Endothelial cell (in vitro differentiated cells): ENCODE data around the gene DNAJB2. TPM values are rescaled to one million over a fixed set of nuclear protein-coding genes. Genes with fewer than 3 reads are reported as not detected.
A peak's percentile ranks its signal among the peaks of the same experiment; 100 is the strongest.

ENCODE experiments used
- DNase-seq: peaks from one replicate; pipeline ENCODE4 v3.0.0; 2021; ENCODE audit warnings: low spot score
- H3K27ac Mint-ChIP-seq: one replicate; pipeline ENCODE4 v1.8.0; 2021; ENCODE audit warnings: mixed read lengths, inconsistent platforms; ENCODE audit not compliant: unreplicated experiment
- H3K27me3 Mint-ChIP-seq: one replicate; pipeline ENCODE4 v1.8.0; 2021; ENCODE audit warnings: mild to moderate bottlenecking, moderate library complexity, mixed read lengths, inconsistent platforms; ENCODE audit not compliant: unreplicated experiment
- H3K36me3 Mint-ChIP-seq: one replicate; pipeline ENCODE4 v1.8.0; 2021; ENCODE audit warnings: mild to moderate bottlenecking, low read depth, mixed read lengths, inconsistent platforms; ENCODE audit not compliant: unreplicated experiment
- H3K4me1 Mint-ChIP-seq: one replicate; pipeline ENCODE4 v1.8.0; 2021; ENCODE audit warnings: mild to moderate bottlenecking, mixed read lengths, inconsistent platforms; ENCODE audit not compliant: unreplicated experiment
- H3K4me3 Mint-ChIP-seq: one replicate; pipeline ENCODE4 v1.8.0; 2021; ENCODE audit warnings: mild to moderate bottlenecking, mixed read lengths, inconsistent platforms; ENCODE audit not compliant: unreplicated experiment
- H3K9me3 Mint-ChIP-seq: one replicate; pipeline ENCODE4 v1.8.0; 2021; ENCODE audit warnings: mixed read lengths, inconsistent platforms; ENCODE audit not compliant: unreplicated experiment
- total RNA-seq: library from RNA; stranded (reverse); fragmentation: NEBNext Ultra II Directional; extraction: Animal tissue kit (Norgen Biotek cat#: 25700); gene quantifications from one replicate; pipeline ENCODE4 v1.2.1, GENCODE V29; 2021; ENCODE audit not compliant: unreplicated experiment
- TF ChIP-seq, protein P1 (sequence below): fragments of 200-600 bp; sonication (generic); IDR thresholded peaks from one replicate; pipeline ENCODE4 v1.5.0; 2021; ENCODE audit warnings: antibody characterized with exemption; ENCODE audit not compliant: unreplicated experiment

Gene DNAJB2
- total RNA-seq, 1 donor from 2014 or later: 64.3 TPM

DNA sequence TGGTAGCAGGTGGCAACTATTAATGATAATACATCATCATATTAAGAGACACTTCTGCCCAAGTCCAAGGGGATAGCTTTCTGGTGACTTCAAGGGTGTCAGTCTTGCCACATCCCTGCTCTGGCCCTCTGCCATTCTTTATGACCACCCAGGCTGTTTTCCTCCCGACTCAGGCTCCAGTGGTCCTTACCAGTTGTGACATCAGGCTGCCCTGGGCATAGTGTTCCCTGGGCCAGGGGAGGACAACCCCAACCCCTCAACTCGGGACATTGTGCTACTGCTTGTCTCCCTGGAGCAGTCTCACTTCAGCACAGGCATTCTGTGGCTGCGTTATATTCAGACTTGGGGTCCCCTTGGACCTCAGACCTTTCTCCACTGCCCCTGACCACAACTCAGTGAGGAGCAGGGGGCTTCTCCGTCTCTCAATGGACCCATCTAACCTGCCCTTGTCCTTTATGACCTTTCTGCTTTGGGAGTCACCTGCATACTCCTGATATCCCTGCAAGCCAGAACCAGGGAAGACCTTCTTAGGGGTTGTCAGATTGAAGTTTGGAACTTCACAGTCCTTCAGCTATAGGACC, 12.8 kb downstream of the DNAJB2 start:
- Mint-ChIP-seq H3K9me3 (peaks cover 4% of the 10 kb centered on the region), H3K36me3 (peaks cover 4% of the 10 kb centered on the region), H3K4me1 (peaks cover 6% of the 10 kb centered on the region), H3K27ac (no peak overlapping the region), H3K27me3 (peaks cover 4% of the 10 kb centered on the region), H3K4me3 (no peak overlapping the region)
- DNase-seq: no peak
- TF ChIP-seq, protein P1, sequence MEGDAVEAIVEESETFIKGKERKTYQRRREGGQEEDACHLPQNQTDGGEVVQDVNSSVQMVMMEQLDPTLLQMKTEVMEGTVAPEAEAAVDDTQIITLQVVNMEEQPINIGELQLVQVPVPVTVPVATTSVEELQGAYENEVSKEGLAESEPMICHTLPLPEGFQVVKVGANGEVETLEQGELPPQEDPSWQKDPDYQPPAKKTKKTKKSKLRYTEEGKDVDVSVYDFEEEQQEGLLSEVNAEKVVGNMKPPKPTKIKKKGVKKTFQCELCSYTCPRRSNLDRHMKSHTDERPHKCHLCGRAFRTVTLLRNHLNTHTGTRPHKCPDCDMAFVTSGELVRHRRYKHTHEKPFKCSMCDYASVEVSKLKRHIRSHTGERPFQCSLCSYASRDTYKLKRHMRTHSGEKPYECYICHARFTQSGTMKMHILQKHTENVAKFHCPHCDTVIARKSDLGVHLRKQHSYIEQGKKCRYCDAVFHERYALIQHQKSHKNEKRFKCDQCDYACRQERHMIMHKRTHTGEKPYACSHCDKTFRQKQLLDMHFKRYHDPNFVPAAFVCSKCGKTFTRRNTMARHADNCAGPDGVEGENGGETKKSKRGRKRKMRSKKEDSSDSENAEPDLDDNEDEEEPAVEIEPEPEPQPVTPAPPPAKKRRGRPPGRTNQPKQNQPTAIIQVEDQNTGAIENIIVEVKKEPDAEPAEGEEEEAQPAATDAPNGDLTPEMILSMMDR: no peak

DNA sequence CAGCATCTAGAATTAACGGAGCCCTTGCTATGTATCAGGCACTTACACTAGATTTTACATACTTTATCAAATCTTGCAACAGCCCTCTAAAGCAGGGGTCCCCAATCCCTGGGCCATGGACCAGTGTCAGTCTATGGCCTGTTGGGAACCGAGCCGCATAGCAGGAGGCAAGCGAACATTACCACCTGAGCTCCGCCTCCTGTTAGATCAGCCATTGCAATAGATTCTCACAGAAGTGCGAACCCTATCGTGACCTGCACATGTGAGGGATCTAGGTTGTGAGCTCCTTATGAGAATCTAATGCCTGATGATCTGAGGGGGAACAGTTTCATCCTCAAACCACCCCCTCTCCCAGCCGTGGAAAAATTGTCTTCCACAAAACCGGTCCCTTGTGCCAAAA, 13.4 kb downstream of the DNAJB2 start:
- no peak overlapping the region for H3K27ac Mint-ChIP-seq
- H3K36me3 Mint-ChIP-seq: peaks cover 4% of the 10 kb centered on the region
- peaks cover 6% of the 10 kb centered on the region for H3K4me1 Mint-ChIP-seq
- no peak for DNase-seq
- H3K9me3 Mint-ChIP-seq: peaks cover 4% of the 10 kb centered on the region
- TF ChIP-seq, protein P1: no peak
- H3K27me3 Mint-ChIP-seq: peaks cover 5% of the 10 kb centered on the region
- H3K4me3 Mint-ChIP-seq: no peak overlapping the region

DNA sequence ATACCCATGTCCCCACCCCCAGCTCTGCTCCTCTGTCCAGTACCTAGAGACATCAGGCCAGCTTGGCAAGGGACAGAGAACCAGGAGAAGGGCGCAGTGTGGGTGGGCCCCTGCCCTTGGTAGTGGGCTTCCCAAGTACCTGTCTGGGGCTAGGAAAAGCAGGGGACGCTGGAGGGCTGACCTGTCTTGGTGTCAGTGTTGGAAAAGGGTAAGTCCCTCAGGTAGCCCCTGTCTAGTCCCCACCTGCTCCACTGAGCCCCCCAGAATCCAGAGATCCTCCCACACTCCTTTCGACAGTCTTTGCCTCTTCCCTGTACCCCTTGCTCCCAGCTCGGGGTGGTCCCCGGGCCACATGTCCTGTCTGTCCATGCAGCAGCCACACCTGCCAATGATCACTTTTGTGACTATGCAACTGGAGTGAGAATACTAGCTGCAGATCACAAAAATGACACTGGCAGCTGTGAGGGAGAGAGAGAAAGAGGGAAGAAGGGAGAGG, 14.6 kb downstream of the DNAJB2 start:
- H3K9me3 Mint-ChIP-seq: peaks cover 4% of the 10 kb centered on the region
- H3K4me1 Mint-ChIP-seq: peaks cover 6% of the 10 kb centered on the region
- peaks cover 8% of the 10 kb centered on the region for H3K27me3 Mint-ChIP-seq
- no peak for DNase-seq
- peaks cover 4% of the 10 kb centered on the region for H3K36me3 Mint-ChIP-seq
- peak overlapping the region; percentile 90 for H3K4me3 Mint-ChIP-seq
- TF ChIP-seq, protein P1: no peak
- no peak overlapping the region for H3K27ac Mint-ChIP-seq

DNA sequence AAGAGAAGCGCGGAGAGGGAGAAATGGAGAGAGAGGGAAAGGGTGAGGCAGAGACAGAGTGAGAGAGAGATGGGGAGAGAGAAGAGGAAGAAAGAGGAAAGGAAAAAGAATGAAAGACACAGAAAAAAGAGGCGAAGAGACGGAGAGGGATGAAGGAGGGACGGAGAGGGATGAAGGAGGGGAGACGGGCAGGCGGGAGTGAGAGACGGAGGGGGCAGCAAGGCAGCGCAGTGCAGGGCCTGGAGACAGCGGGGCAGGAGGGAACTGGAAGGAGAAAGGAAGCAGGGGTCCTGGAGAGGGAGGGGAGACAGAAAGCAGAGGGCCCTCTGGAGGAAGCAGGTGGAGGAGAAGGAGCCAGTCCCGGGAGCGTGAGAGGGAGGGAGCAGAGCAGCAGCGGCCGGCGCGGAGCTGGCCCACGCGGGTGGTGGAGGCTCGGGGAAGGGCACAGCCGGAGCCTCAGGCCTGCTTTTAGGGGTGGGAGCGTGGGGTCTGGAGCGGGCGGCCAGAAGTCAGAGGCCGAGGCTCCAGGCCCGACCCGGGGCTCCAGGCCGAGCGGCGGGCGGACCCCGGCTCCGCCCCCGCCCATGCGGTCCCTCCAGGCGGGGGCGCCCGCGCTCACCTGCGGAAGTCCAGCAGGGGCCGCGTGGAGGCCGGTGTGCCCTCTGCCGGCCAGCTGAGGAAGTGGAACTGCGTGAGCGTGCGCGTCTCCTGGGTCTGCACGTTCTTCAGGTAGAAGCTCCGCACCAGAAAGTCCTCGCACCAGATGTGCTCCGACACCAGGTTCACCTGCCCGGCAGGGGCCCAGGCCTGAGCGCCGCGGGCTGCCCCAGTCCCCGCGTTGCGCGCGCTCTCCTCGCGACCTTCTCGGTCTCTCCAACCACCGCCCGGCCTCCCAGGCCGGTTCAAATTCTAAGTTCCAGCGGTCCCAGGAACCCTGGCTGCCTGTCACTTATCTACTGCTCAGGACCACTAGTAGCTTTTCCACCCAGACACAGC, 15.5 kb downstream of the DNAJB2 start:
- DNase-seq: peak; percentile 93
- peaks cover 4% of the 10 kb centered on the region for H3K9me3 Mint-ChIP-seq
- peaks cover 6% of the 10 kb centered on the region for H3K4me1 Mint-ChIP-seq
- H3K27ac Mint-ChIP-seq: peak overlapping the region; percentile 36
- peaks cover 8% of the 10 kb centered on the region for H3K27me3 Mint-ChIP-seq
- peaks cover 4% of the 10 kb centered on the region for H3K36me3 Mint-ChIP-seq
- TF ChIP-seq, protein P1: peak; percentile 98
- peak overlapping the region; percentile 90 for H3K4me3 Mint-ChIP-seq
